K562 (cell line): Measurements from ENCODE around the gene PGPEP1. TPM values are rescaled to one million over a fixed set of nuclear protein-coding genes. Genes with fewer than 3 reads are reported as not detected.

Experiments used
- BHLHE40 ChIP-seq: IDR thresholded peaks from 2 replicates; pipeline ENCODE4 v1.6.1; 2011; ENCODE audit warnings: low read length, improper control_type of control experiment
- CEBPG ChIP-seq, 3 experiments: fragments of 200-800 bp in 1 of 3; sonication (Bioruptor generic) in 1 of 3; sonication (generic) in 1 of 3; formaldehyde crosslinking in 1 of 3; IDR thresholded peaks in 2 of 3; conservative IDR thresholded peaks in 1 of 3; 2 replicates each; pipeline versions ENCODE4 v1.6.1 to v1.8.0; 2016 to 2022; ENCODE audit warnings: missing compliant biosample characterization in 2 of 3, missing genetic modification characterization in 2 of 3, mild to moderate bottlenecking in 1 of 3, missing genetic modification reagents in 1 of 3
- CHD2 ChIP-seq: IDR thresholded peaks from 2 replicates; pipeline ENCODE4 v1.6.1; 2011; ENCODE audit warnings: low read depth, low read length
- DPF2 ChIP-seq: fragments of 450-650 bp; IDR thresholded peaks from 2 replicates; pipeline ENCODE4 v1.6.1; 2016
- FUS ChIP-seq: fragments of 200-400 bp; formaldehyde crosslinking; optimal IDR thresholded peaks from 2 replicates; pipeline ENCODE3; 2017; ENCODE audit warnings: low read depth, low read length
- KAT2B ChIP-seq: IDR thresholded peaks from one replicate; pipeline ENCODE4 v1.6.1; 2012; ENCODE audit warnings: low read depth, mild to moderate bottlenecking, control low read depth, inconsistent platforms, low read length, moderate library complexity
- MYBL2 ChIP-seq, 2 experiments: fragments of 450-650 bp in 1 of 2; sonication (generic) in 1 of 2; formaldehyde crosslinking in 1 of 2; IDR thresholded peaks; 2 replicates each; pipeline versions ENCODE4 v1.6.1 to v1.8.1; 2017 to 2022; ENCODE audit warnings: borderline replicate concordance in 1 of 2, inconsistent platforms in 1 of 2, low read depth in 1 of 2, mild to moderate bottlenecking in 1 of 2, missing genetic modification reagents in 1 of 2, moderate library complexity in 1 of 2
- OTX1 ChIP-seq: fragments of 450-650 bp; formaldehyde crosslinking; IDR thresholded peaks from 2 replicates; pipeline ENCODE4 v1.4.0; 2022; ENCODE audit warnings: mild to moderate bottlenecking
- PML ChIP-seq: IDR thresholded peaks from 2 replicates; pipeline ENCODE4 v1.6.1; 2012; ENCODE audit warnings: low read length, inconsistent platforms
- SAP30 ChIP-seq: fragments of 200-600 bp; sonication (generic); IDR thresholded peaks from 2 replicates; pipeline ENCODE4 v1.6.1; 2012; ENCODE audit warnings: borderline replicate concordance, low read depth, mild to moderate bottlenecking, moderate library complexity, low read length, control low read depth, inconsistent platforms; ENCODE audit not compliant: insufficient read depth, poor library complexity, severe bottlenecking
- SIN3B ChIP-seq: fragments of 450-650 bp; IDR thresholded peaks from 2 replicates; pipeline ENCODE4 v1.6.1; 2017; ENCODE audit warnings: low read depth, mild to moderate bottlenecking, moderate library complexity
- SIRT6 ChIP-seq: IDR thresholded peaks from one replicate; pipeline ENCODE4 v1.6.1; 2012; ENCODE audit warnings: low read depth, mild to moderate bottlenecking, control low read depth, inconsistent platforms, low read length, moderate library complexity
- ZEB2 ChIP-seq: fragments of 450-650 bp; IDR thresholded peaks from 2 replicates; pipeline ENCODE4 v1.6.1; 2016
- ZNF124 ChIP-seq: sonication (generic); formaldehyde crosslinking; IDR thresholded peaks from 2 replicates; pipeline ENCODE4 v1.8.1; 2022; ENCODE audit warnings: missing genetic modification reagents
- ZNF184 ChIP-seq: sonication (generic); formaldehyde crosslinking; IDR thresholded peaks from 2 replicates; pipeline ENCODE4 v1.5.0; 2020; ENCODE audit warnings: missing genetic modification reagents
- ZNF695 ChIP-seq: fragments of 450-650 bp; formaldehyde crosslinking; IDR thresholded peaks from 2 replicates; pipeline ENCODE4 v1.4.0; 2020; ENCODE audit warnings: mild to moderate bottlenecking, moderate library complexity
- ZNF79 ChIP-seq: fragments of 250-450 bp; sonication (Bioruptor Pico); IDR thresholded peaks from 2 replicates; pipeline ENCODE4 v1.4.0; 2020; ENCODE audit warnings: low read depth, mild to moderate bottlenecking, moderate library complexity
- polyA plus RNA-seq, 8 experiments: library from polyadenylated mRNA; depleted of rRNA in 4 of 8; stranded (reverse) in 5 of 8; unstranded in 3 of 8; fragments of >200 nt; fragmentation: Nextera tagmentation in 2 of 8; fragmentation: Illumina TruSeq in 1 of 8; extraction: Ambion mirVana in 2 of 8; extraction: Trizol in 1 of 8; gene quantifications; 2 replicates each; pipeline versions ENCODE4 v1.2.1 to v1.2.3, GENCODE V29; 2011 to 2014; ENCODE audit warnings: inconsistent platforms in 1 of 8, missing spikeins in 1 of 8
- total RNA-seq, 7 experiments: library from RNA; depleted of rRNA in 6 of 7; stranded (reverse); fragments of >200 nt in 6 of 7; fragmentation: Illumina TruSeq in 2 of 7; extraction: Trizol in 2 of 7; gene quantifications; 2 replicates each; pipeline versions ENCODE4 v1.2.1 to v1.2.3, GENCODE V29; 2011 to 2021; ENCODE audit warnings: low replicate concordance in 1 of 7
- TF ChIP-seq, protein P1 (sequence below): fragments of 250-450 bp; sonication (Bioruptor Pico); IDR thresholded peaks from 2 replicates; pipeline ENCODE4 v1.5.0; 2020; ENCODE audit warnings: mild to moderate bottlenecking, borderline replicate concordance
- TF ChIP-seq, protein P2 (sequence below): fragments of 450-650 bp; IDR thresholded peaks from one replicate; pipeline ENCODE4 v1.6.1; 2018; ENCODE audit warnings: mild to moderate bottlenecking, moderate library complexity; ENCODE audit not compliant: partially characterized antibody
- TF ChIP-seq, protein P3 (sequence below): fragments of 250-450 bp; sonication (Bioruptor Pico); IDR thresholded peaks from 2 replicates; pipeline ENCODE4 v1.5.1; 2021; ENCODE audit warnings: mild to moderate bottlenecking
- TF ChIP-seq, protein P4 (sequence below): fragments of 250-450 bp; sonication (Bioruptor Pico); IDR thresholded peaks from 2 replicates; pipeline ENCODE4 v1.4.0; 2020; ENCODE audit warnings: mild to moderate bottlenecking

Gene PGPEP1
- total and polyA plus RNA-seq, 9 of the 15 experiments (the other 6 are each of a cell fraction or from before 2014, with no cell fraction given): 10.0 to 69.6 (median 33.5) TPM

DNA sequence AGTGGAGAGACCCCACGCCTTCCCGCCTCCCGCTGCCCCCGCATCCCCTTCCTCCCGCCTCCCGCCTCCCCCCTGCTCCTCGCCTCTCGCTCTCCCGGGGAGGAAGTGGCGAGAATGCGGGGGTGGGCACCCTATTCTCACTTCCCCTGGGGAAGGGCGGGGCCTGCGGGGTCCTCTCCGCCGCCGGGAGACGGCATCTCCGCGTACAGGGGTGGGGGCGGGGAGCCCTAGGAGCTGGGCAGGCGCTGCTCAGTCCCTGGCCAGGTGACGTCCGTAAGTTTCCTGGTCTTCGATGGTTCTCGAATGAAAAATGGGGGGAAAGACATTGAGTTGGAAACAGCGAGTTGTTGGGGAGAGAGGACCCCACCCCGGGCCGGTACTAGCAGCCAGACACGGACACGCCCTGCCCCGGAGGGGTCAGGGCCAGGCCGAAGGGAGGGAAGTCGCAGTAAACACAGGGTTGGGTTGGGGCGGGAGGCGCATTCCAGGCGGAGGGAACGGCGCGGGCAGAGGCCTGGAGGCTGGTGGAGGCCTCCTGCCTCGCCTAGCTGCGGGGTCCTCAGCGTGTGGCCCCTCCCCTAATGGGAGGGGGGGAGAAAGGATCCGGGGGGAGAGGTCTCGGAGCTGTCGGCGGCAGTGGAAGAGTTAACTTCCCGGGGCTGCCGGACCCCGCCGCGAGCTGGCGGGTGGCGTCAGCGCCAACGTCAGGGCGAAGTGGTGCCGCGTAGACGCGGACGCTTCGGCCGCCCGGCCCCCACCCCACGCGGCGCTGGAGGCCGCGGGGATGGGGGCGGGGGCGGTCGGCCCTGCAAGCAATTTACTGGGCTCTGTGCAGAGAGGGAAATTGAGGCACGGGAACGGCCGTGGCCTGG is 48.6 kb upstream of the PGPEP1 start (continued):
- peak; percentile 56 for TF ChIP-seq CHD2
- TF ChIP-seq ZNF695: no peak
- no peak for TF ChIP-seq OTX1 (CRISPR knock-in tag)
- TF ChIP-seq SAP30: no peak
- TF ChIP-seq BHLHE40: no peak
- TF ChIP-seq ZNF124: no peak
- TF ChIP-seq ZNF184 (CRISPR knock-in tag): no peak
- no peak for TF ChIP-seq CEBPG (CRISPR knock-in tag; IDR thresholded peaks at IDR 0.05)
- no peak for TF ChIP-seq CEBPG (tag; conservative IDR thresholded peaks at IDR 0.05 in 1 of 2, IDR thresholded peaks at IDR 0.05 in 1 of 2)
- TF ChIP-seq MYBL2 (IDR thresholded peaks at IDR 0.05; ENCODE audit: low read depth): no peak
- TF ChIP-seq MYBL2 (CRISPR knock-in tag; IDR thresholded peaks at IDR 0.05; ENCODE audit: borderline replicate concordance): no peak
- peak; percentile 68 for TF ChIP-seq PML
- TF ChIP-seq, protein P1, sequence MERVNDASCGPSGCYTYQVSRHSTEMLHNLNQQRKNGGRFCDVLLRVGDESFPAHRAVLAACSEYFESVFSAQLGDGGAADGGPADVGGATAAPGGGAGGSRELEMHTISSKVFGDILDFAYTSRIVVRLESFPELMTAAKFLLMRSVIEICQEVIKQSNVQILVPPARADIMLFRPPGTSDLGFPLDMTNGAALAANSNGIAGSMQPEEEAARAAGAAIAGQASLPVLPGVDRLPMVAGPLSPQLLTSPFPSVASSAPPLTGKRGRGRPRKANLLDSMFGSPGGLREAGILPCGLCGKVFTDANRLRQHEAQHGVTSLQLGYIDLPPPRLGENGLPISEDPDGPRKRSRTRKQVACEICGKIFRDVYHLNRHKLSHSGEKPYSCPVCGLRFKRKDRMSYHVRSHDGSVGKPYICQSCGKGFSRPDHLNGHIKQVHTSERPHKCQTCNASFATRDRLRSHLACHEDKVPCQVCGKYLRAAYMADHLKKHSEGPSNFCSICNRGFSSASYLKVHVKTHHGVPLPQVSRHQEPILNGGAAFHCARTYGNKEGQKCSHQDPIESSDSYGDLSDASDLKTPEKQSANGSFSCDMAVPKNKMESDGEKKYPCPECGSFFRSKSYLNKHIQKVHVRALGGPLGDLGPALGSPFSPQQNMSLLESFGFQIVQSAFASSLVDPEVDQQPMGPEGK: peak; percentile 11; the same call in 1 of the 2 replicates
- no peak for TF ChIP-seq SIRT6
- no peak; the same call in 1 of the 2 replicates for TF ChIP-seq DPF2
- peak; percentile 21; the same call in 1 of the 2 replicates for TF ChIP-seq ZEB2
- TF ChIP-seq, protein P2, sequence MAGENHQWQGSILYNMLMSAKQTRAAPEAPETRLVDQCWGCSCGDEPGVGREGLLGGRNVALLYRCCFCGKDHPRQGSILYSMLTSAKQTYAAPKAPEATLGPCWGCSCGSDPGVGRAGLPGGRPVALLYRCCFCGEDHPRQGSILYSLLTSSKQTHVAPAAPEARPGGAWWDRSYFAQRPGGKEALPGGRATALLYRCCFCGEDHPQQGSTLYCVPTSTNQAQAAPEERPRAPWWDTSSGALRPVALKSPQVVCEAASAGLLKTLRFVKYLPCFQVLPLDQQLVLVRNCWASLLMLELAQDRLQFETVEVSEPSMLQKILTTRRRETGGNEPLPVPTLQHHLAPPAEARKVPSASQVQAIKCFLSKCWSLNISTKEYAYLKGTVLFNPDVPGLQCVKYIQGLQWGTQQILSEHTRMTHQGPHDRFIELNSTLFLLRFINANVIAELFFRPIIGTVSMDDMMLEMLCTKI: no peak
- TF ChIP-seq, protein P3, sequence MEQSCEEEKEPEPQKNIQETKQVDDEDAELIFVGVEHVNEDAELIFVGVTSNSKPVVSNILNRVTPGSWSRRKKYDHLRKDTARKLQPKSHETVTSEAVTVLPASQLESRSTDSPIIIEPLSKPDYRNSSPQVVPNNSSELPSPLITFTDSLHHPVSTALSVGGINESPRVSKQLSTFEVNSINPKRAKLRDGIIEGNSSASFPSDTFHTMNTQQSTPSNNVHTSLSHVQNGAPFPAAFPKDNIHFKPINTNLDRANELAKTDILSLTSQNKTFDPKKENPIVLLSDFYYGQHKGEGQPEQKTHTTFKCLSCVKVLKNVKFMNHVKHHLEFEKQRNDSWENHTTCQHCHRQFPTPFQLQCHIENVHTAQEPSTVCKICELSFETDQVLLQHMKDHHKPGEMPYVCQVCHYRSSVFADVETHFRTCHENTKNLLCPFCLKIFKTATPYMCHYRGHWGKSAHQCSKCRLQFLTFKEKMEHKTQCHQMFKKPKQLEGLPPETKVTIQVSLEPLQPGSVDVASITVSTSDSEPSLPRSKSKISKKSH: no peak
- TF ChIP-seq KAT2B: no peak
- no peak for TF ChIP-seq ZNF79 (CRISPR knock-in tag)
- peak; percentile 72 for TF ChIP-seq FUS
- no peak for TF ChIP-seq SIN3B
- TF ChIP-seq, protein P4, sequence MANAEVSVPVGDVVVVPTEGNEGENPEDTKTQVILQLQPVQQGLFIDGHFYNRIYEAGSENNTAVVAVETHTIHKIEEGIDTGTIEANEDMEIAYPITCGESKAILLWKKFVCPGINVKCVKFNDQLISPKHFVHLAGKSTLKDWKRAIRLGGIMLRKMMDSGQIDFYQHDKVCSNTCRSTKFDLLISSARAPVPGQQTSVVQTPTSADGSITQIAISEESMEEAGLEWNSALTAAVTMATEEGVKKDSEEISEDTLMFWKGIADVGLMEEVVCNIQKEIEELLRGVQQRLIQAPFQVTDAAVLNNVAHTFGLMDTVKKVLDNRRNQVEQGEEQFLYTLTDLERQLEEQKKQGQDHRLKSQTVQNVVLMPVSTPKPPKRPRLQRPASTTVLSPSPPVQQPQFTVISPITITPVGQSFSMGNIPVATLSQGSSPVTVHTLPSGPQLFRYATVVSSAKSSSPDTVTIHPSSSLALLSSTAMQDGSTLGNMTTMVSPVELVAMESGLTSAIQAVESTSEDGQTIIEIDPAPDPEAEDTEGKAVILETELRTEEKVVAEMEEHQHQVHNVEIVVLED (CRISPR knock-in tag): peak; percentile 65
